Heart left ventricle (tissue), 13 donors: ENCODE measurements around the gene SH3GL3.

Experiments used
- POLR2A ChIP-seq, 2 donors: fragments of 450-650 bp; IDR thresholded peaks; one replicate each; pipeline ENCODE4 v1.6.1; 2017; ENCODE audit warnings: antibody characterized with exemption in 2 of 2, mild to moderate bottlenecking in 2 of 2, moderate library complexity in 2 of 2
- TF ChIP-seq, protein P1 (sequence below), 12 donors: fragments of 200-600 bp; sonication (generic) in 4 of 12; IDR thresholded peaks; one replicate each; pipeline versions ENCODE4 v1.5.0 to v1.8.0; 2018 to 2022; ENCODE audit warnings: antibody characterized with exemption in 12 of 12, mild to moderate bottlenecking in 5 of 12
- donor health status: ischemic (EF 13 %, LVEDD 7.1; RV severe dilation, severe dysfunction).
- donor health status: DM: no; HTN: yes; CAD: no.
- donor health status: DM: no; HTN: no; CAD: no.
- donor health status: ischemic (EF 25% LVEDD 6.9; RV normal size, moderate dysfunction).
- donor health status: ischemic (EF 25% LVEDD 5.7; RV mildly dilated, moderate dysfunction).
- donor health status: ischemic (EF 35%, LVEDD 5.7; RV mildly dilated, moderate dysfunction).
- donor health status: nonischemic (EF 11% LVEDD 7.7; RV severe dilation, severe dysfunction).
- donor health status: DM: yes; HTN: yes; CAD: no.
- donor health status: PGD.
- donor health status: ischemic (EF 29% LVEDD 5.4; RV normal size, mild dysfunction).
- donor health status: nonischemic (EF 23%, LVEDD 6.1; RV moderate dilation, normal function).

DNA sequence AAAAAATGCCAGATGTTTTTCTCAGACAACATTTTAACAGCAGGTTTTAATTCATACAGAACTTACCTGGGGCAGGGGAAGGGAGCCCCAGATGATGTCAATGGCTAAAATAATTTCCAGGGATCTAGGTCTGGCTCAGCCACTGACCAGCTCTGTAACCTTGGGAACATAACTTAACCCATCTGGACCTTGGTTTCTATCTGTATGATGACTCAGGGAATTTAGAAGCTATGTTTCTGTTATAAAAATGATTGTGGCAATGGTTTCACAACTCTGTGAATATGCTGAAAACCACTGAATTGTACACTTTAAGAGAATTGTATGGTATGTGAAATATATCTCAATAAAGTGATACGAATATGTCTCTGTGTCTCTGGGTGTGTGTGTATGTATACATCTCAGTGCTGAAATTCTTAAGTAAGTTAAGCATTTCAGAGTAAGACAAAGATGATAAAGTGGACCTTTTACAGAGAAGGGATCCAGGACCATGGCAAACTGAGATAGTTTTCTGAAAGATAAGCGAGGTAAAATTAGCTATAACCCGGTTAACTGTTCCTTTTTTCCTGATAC lies 2.9 kb downstream of the SH3GL3 start:
- TF ChIP-seq POLR2A (IDR thresholded peaks at IDR 0.05) = no peak
- TF ChIP-seq, protein P1, sequence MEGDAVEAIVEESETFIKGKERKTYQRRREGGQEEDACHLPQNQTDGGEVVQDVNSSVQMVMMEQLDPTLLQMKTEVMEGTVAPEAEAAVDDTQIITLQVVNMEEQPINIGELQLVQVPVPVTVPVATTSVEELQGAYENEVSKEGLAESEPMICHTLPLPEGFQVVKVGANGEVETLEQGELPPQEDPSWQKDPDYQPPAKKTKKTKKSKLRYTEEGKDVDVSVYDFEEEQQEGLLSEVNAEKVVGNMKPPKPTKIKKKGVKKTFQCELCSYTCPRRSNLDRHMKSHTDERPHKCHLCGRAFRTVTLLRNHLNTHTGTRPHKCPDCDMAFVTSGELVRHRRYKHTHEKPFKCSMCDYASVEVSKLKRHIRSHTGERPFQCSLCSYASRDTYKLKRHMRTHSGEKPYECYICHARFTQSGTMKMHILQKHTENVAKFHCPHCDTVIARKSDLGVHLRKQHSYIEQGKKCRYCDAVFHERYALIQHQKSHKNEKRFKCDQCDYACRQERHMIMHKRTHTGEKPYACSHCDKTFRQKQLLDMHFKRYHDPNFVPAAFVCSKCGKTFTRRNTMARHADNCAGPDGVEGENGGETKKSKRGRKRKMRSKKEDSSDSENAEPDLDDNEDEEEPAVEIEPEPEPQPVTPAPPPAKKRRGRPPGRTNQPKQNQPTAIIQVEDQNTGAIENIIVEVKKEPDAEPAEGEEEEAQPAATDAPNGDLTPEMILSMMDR (IDR thresholded peaks at IDR 0.05) = no peak
